Vagina (tissue), 2 donors: ENCODE results near the gene NMUR2.

Experiments
- CTCF ChIP-seq, 3 experiments: fragments of 450-650 bp in 2 of 3; fragments of 200-600 bp in 1 of 3; sonication (generic) in 1 of 3; IDR thresholded peaks; one replicate each; pipeline ENCODE4 v1.5.1; 2017 to 2019; ENCODE audit warnings: antibody characterized with exemption in 3 of 3, mild to moderate bottlenecking in 2 of 3, moderate library complexity in 2 of 3
- POLR2A ChIP-seq, 2 donors: fragments of 450-650 bp; IDR thresholded peaks; one replicate each; pipeline ENCODE4 v1.6.1; 2017; ENCODE audit warnings: antibody characterized with exemption in 2 of 2, mild to moderate bottlenecking in 2 of 2, moderate library complexity in 2 of 2
- POLR2AphosphoS5 ChIP-seq, 2 donors: sonication (generic); formaldehyde crosslinking; IDR thresholded peaks; one replicate each; pipeline ENCODE4 v1.9.0; 2017; ENCODE audit warnings: antibody characterized with exemption in 2 of 2, mild to moderate bottlenecking in 2 of 2, low read depth in 1 of 2; ENCODE audit not compliant: insufficient read depth in 1 of 2

GRCh38 chr5:152425083-152425482, 20.0 kb upstream of the NMUR2 start:
- no peak for TF ChIP-seq POLR2AphosphoS5 (IDR thresholded peaks at IDR 0.05; ENCODE audit: insufficient read depth in 1 of 2, low read depth in 1 of 2)
- TF ChIP-seq CTCF (IDR thresholded peaks at IDR 0.05), result no peak
- TF ChIP-seq POLR2A (IDR thresholded peaks at IDR 0.05), result no peak
